ENCODE data around the gene DUSP3. TPM values are rescaled to one million over a fixed set of nuclear protein-coding genes. Genes with fewer than 3 reads are reported as not detected.

DUSP3 gene
- total and polyA plus RNA-seq, 2 of the 13 experiments (the other 11 are each of a cell fraction or from before 2014, with no cell fraction given): 60.0 to 71.5 TPM

- TF ChIP-seq ZNF605 (CRISPR knock-in tag; IDR thresholded peaks at IDR 0.05): no peak; the same call in 1 of the 2 replicates
- TF ChIP-seq ZZZ3 (CRISPR knock-in tag; IDR thresholded peaks at IDR 0.05; ENCODE audit: borderline replicate concordance): 0 out of 2 replicates have a peak, but pooled peaks have one; percentile 71
- TF ChIP-seq RCOR2 (CRISPR knock-in tag; IDR thresholded peaks at IDR 0.05): no peak
- no peak for TF ChIP-seq FOXA1 (IDR thresholded peaks at IDR 0.05)
- TF ChIP-seq FOXA1 (CRISPR knock-in tag; IDR thresholded peaks at IDR 0.05): no peak
- no peak; the same call in 1 of the 2 replicates for TF ChIP-seq ZXDC (CRISPR knock-in tag; IDR thresholded peaks at IDR 0.05)
- TF ChIP-seq ZNF496 (CRISPR knock-in tag; IDR thresholded peaks at IDR 0.05; ENCODE audit: insufficient replicate concordance): no peak
- no peak; the same call in 1 of the 2 replicates for TF ChIP-seq ZNF709 (CRISPR knock-in tag; IDR thresholded peaks at IDR 0.05)
- no peak for TF ChIP-seq ZNF749 (CRISPR knock-in tag; IDR thresholded peaks at IDR 0.05; ENCODE audit: borderline replicate concordance)
- TF ChIP-seq ZBTB10 (CRISPR knock-in tag; IDR thresholded peaks at IDR 0.05; ENCODE audit: borderline replicate concordance): 0 out of 2 replicates have a peak, but pooled peaks have one; percentile 79
- TF ChIP-seq ZNF460 (CRISPR knock-in tag; IDR thresholded peaks at IDR 0.05; ENCODE audit: borderline replicate concordance): no peak
- TF ChIP-seq ZNF432 (CRISPR knock-in tag; IDR thresholded peaks at IDR 0.05; ENCODE audit: borderline replicate concordance): no peak
- TF ChIP-seq MIXL1 (CRISPR knock-in tag; IDR thresholded peaks at IDR 0.05): no peak
- peak; percentile 68; the same call in 1 of the 2 replicates for TF ChIP-seq RNF2 (conservative IDR thresholded peaks at IDR 0.05; ENCODE audit: low read depth)
- no peak for TF ChIP-seq ATM (IDR thresholded peaks at IDR 0.05; ENCODE audit: borderline replicate concordance)
- TF ChIP-seq ZSCAN31 (CRISPR knock-in tag; IDR thresholded peaks at IDR 0.05; ENCODE audit: low read depth): peak; percentile 24; the same call in 1 of the 2 replicates
- TF ChIP-seq IKZF5 (CRISPR knock-in tag; IDR thresholded peaks at IDR 0.05): peak; percentile 68; the same call in 1 of the 2 replicates
- no peak for TF ChIP-seq SOX6 (IDR thresholded peaks at IDR 0.05)
- TF ChIP-seq SOX6 (CRISPR knock-in tag; IDR thresholded peaks at IDR 0.05): peak; percentile 77
- TF ChIP-seq HMG20B (CRISPR knock-in tag; conservative IDR thresholded peaks at IDR 0.05): no peak
- 0 out of 2 replicates have a peak, but pooled peaks have one; percentile 38 for TF ChIP-seq ZNF101 (CRISPR knock-in tag; IDR thresholded peaks at IDR 0.05; ENCODE audit: borderline replicate concordance, low read depth)
- no peak for TF ChIP-seq CENPX (CRISPR knock-in tag; IDR thresholded peaks at IDR 0.05)
- TF ChIP-seq ZNF597 (CRISPR knock-in tag; IDR thresholded peaks at IDR 0.05): no peak
Measured at GRCh38 chr17:43720311-43721060, 58.3 kb downstream of the DUSP3 start (continued).
